Activated CD4-positive, CD25-positive, alpha-beta regulatory T cell treated with anti-CD3 and anti-CD28 coated beads, Interleukin-2, amount 50 U/mL, for 16 hours (primary cell): ENCODE results near the gene STING1.
A peak's percentile ranks its signal among the peaks of the same experiment; 100 is the strongest.
"Not testable (repeated sequence)": the region's sequence is repeated elsewhere in the genome, so short reads cannot be mapped to it uniquely, and the experiment has no call there.

ENCODE experiments used
- DNase-seq: peaks from one replicate; pipeline ENCODE4 v3.0.0-alpha.2; 2020; ENCODE audit warnings: low read depth, low spot score

Gene STING1

DNA sequence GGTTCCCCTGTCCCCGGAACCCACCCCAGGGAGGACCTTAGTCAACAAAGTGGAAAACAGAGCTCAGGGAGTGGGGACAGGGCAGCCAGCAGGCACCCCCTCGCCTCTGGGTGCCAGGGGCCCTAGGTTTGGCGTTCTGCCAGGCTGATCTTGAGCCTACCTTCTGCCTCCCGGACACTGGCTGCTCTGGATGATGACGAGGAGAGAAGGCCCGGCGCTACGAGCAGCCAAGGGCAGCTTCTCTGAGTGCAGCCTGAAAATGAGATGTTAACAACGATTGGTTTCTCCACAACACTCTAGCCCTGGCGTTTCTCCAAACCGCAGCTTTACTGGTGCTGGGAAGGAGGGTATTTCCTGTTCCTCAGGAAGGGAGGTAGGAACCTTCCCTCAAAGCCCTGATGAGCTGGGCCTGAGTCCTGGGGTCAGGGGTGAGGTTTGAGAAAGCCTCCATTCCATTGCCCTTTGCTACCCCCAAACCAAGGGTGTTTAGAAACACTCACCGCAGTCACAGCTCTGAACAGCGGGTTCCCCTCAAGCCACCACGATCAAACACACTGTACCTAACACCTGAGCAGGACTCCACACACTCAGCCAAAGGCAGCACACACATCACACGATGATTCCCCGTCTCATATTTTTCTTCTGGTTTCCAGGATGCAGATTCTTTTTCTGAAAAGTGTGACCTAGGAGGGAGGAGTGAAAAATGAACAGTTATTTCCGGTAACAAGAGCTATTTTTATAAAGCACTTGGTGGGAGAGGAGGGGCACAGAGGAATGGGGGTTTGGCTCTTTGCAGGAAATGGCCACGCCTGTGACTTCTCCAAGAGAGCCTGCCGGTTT, at the start of gene STING1:
STING1 (minus strand) TSS at position 709 of the 840 bp plus-strand sequence. CDS start 1,054 bp downstream, outside the sequence.
- no peak for DNase-seq

- no peak for DNase-seq
Observed at GRCh38 chr5:139531772-139532169, 49.2 kb upstream of the STING1 start.

GRCh38 chr5:139530079-139530478, 47.5 kb upstream of the STING1 start:
- not testable (repeated sequence) for DNase-seq

- not testable (repeated sequence) for DNase-seq
Observed at GRCh38 chr5:139528695-139529094, 46.1 kb upstream of the STING1 start.

GRCh38 chr5:139527896-139528467, 45.4 kb upstream of the STING1 start:
- DNase-seq, result not testable (repeated sequence)

- DNase-seq, result not testable (repeated sequence)
Observed at GRCh38 chr5:139527090-139527470, 44.5 kb upstream of the STING1 start.

GRCh38 chr5:139526309-139527089, 43.9 kb upstream of the STING1 start:
- not testable (repeated sequence) for DNase-seq

- not testable (repeated sequence) for DNase-seq
Observed at GRCh38 chr5:139525586-139526308, 43.2 kb upstream of the STING1 start.

- no peak for DNase-seq
Observed at GRCh38 chr5:139524940-139525585, 42.5 kb upstream of the STING1 start.

GRCh38 chr5:139524446-139524845, 41.9 kb upstream of the STING1 start:
- no peak for DNase-seq

GRCh38 chr5:139523635-139524445, 41.3 kb upstream of the STING1 start:
- no peak for DNase-seq

DNA sequence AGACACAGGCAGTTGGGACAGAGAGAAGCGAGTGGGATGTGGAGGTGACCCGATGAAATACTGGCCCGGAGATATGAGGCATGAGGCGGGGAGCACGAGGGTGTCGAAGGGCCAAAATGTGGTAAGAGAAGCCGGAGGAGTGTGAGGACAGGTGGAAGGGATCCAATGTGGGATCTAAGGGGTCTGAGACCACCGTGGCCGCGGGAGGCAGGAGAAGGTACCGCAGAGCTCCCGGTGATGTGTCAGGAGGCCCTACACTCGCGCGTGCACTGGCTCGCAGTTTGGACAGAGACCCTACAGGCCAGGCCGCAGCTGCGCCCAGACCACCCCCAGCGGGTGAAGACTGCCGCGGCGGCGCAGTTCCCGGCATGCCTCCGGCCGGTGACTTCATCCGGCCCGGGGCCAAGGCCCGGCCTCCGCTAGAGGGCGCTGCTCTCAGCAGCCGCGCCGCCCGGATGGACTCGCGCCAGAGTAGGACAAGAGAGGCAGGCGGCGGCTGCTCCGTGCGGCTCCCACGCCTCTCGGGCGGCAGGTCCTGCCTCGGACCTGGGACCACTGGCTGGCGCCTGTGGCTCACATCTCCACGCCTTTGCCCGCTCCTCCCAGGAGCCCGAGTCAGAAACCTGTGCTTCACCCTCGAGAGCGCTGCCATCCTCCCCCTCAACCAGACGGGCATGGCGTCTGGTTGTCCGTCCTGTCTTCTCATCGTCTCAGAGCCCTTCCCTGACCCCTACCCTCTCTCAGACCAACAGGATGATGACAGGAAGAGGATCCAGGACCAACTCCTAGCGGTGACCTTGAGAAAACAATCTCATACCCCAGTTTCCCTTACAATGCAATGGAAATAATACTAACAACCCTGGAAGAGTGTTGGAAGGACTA, 35.4 kb upstream of the STING1 start:
- DNase-seq, result peak; percentile 78

DNA sequence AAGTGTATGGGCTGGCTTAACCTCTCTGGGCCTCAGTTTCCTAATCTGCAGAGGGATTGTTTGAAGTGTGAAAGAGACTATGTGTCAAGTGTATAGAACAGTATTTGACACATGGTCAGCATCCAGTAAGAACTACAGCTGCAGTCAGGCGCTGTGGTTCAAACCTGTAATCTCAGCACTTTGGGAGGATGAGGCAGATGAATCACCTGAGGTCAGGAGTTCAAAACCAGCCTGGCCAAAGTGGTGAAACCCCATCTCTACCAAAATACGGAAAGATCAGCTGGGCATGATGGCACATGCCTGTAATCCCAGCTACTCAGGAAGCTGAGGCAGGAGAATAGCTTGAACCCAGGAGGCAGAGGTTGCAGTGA, 31.9 kb upstream of the STING1 start:
- DNase-seq, result no peak

GRCh38 chr5:139513852-139514485, 31.4 kb upstream of the STING1 start:
- no peak for DNase-seq

DNA sequence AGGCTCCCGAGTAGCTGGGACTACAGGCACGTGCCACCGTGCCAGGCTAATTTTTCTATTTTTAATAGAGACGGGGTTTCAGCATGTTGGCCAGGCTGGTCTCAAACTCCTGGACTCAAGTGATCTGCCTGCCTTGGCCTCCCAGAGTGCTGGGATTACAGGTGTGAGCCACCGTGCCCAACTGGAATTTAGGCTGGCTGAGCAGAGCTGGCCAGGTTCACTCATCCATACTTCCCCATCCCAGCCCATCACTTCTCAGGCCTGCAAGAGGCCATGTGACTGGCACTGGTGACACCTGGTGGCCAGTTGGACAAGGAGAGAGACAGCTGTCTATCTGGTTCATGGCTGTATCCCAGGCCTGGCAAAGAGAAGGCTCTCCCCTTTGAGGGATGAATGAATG, 30.9 kb upstream of the STING1 start:
- peak; percentile 65 for DNase-seq

DNA sequence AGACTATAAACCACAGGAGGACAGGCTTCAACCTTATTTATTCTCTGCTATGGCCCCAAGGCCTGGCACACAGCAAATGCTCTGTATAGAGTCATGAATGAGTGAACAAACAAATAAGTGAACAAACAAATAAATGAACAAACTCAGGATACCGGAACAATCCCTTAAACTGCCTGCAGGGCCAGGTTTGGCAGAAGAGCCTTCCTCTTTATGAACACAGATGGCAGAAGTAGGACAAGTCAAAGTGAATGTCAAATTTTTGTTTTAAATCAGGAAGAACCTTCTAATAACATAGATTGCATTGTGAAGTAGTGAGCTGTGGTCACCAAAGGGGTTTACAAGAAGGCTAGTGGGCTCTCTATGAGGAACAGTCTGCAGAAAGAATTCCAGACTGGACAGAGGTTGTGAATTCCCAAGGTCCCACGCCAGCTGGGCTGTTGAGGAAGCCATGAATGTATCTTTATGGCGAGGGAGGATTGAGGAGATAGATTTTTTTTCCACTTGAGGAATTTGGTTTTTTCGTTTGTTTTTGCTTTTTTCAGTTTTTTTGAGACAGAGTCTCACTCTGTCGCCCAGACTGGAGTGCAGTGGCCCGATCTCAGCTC, 30.3 kb upstream of the STING1 start:
- no peak for DNase-seq

GRCh38 chr5:139504722-139505121, 22.2 kb upstream of the STING1 start:
- DNase-seq, result not testable (repeated sequence)

- not testable (repeated sequence) for DNase-seq
Observed at GRCh38 chr5:139503879-139504278, 21.3 kb upstream of the STING1 start.
